Muscle of leg (tissue), 11 donors: ENCODE data around the gene ZNF407. TPM values are rescaled to one million over a fixed set of nuclear protein-coding genes. Genes with fewer than 3 reads are reported as not detected.
"Not testable (repeated sequence)": the region's sequence is repeated elsewhere in the genome, so short reads cannot be mapped to it uniquely, and the experiment has no call there.

Experiments
- DNase-seq: peaks from one replicate; pipeline ENCODE4 v3.0.0; 2013
- H3K27ac ChIP-seq: one replicate; pipeline ENCODE4 v1.5.1; 2013; ENCODE audit warnings: mild to moderate bottlenecking, low read length, control low read depth
- H3K27me3 ChIP-seq: one replicate; pipeline ENCODE4 v1.6.1; 2013; ENCODE audit warnings: low read length; ENCODE audit not compliant: control insufficient read depth, insufficient read depth
- H3K36me3 ChIP-seq: one replicate; pipeline ENCODE4 v1.6.1; 2013; ENCODE audit warnings: low read length; ENCODE audit not compliant: control insufficient read depth, insufficient read depth
- H3K4me1 ChIP-seq: one replicate; pipeline ENCODE4 v1.6.1; 2013; ENCODE audit warnings: low read length; ENCODE audit not compliant: control insufficient read depth, insufficient read depth
- H3K4me3 ChIP-seq: one replicate; pipeline ENCODE4 v1.5.1; 2013; ENCODE audit warnings: low read length, control low read depth
- H3K9me3 ChIP-seq: replicated peaks from 2 replicates; pipeline ENCODE4 v1.6.1; 2013; ENCODE audit warnings: low read depth, low read length; ENCODE audit not compliant: control insufficient read depth
- WGBS: methylation state at CpG from one replicate; pipeline ENCODE4 v1.1.5; 2013; ENCODE audit warnings: missing lambda C conversion rate; ENCODE audit not compliant: insufficient coverage; 5-methylcytosine and 5-hydroxymethylcytosine counted together
- polyA plus RNA-seq, 8 donors: library from polyadenylated mRNA; unstranded; fragments of 120-200 nt; gene quantifications; one replicate each; pipeline versions ENCODE4 v1.2.1 to v1.2.3, GENCODE V29; 2013; ENCODE audit warnings: inconsistent platforms in 1 of 8, low replicate concordance in 1 of 8; ENCODE audit not compliant: insufficient read length in 8 of 8, insufficient read depth in 1 of 8
- total RNA-seq: library from RNA; stranded (reverse); fragments of 120-200 nt; gene quantifications from one replicate; pipeline ENCODE4 v1.2.4, GENCODE V29; 2013

The ZNF407 gene
- total and polyA plus RNA-seq, 9 donors = 5.3 to 10.7 (median 6.4) TPM

- H3K9me3 ChIP-seq = peaks cover 8% of the 10 kb centered on the region
- no peaks in the 10 kb centered on the region for H3K36me3 ChIP-seq
- no peak overlapping the region for H3K4me3 ChIP-seq
- no peak overlapping the region for H3K27ac ChIP-seq
- DNase-seq = no peak
- 91% methylated on average over 2 of the region's 3 CpGs for WGBS
- no peaks in the 10 kb centered on the region for H3K27me3 ChIP-seq
- H3K4me1 ChIP-seq = peaks cover 14% of the 10 kb centered on the region
Observed at GRCh38 chr18:75075016-75075305, 477.3 kb downstream of the ZNF407 start.

GRCh38 chr18:75075429-75075841 is 477.8 kb downstream of the ZNF407 start:
- 90% methylated on average over 10 of the region's 12 CpGs for WGBS
- H3K9me3 ChIP-seq = peaks cover 8% of the 10 kb centered on the region
- no peaks in the 10 kb centered on the region for H3K36me3 ChIP-seq
- H3K4me3 ChIP-seq = no peak overlapping the region
- no peak for DNase-seq
- H3K27me3 ChIP-seq = no peaks in the 10 kb centered on the region
- no peak overlapping the region for H3K27ac ChIP-seq
- H3K4me1 ChIP-seq = peaks cover 9% of the 10 kb centered on the region

- peaks cover 8% of the 10 kb centered on the region for H3K9me3 ChIP-seq
Observed at GRCh38 chr18:75076286-75076685, 478.6 kb downstream of the ZNF407 start.

GRCh38 chr18:75081486-75081885 is 483.8 kb downstream of the ZNF407 start:
- 98% methylated on average over 3 of the region's 8 CpGs for WGBS

More at GRCh38 chr18:75076286-75076685, 478.6 kb downstream of the ZNF407 start:
- no peak overlapping the region for H3K4me3 ChIP-seq
- peaks cover 4% of the 10 kb centered on the region for H3K4me1 ChIP-seq
- H3K27me3 ChIP-seq = no peaks in the 10 kb centered on the region
- H3K27ac ChIP-seq = no peak overlapping the region
- H3K36me3 ChIP-seq = no peaks in the 10 kb centered on the region
- no peak for DNase-seq
- WGBS = no CpG with 5 or more reads among the region's 5 CpGs

GRCh38 chr18:75083131-75083530 is 485.5 kb downstream of the ZNF407 start:
- no peak for DNase-seq
- no peaks in the 10 kb centered on the region for H3K36me3 ChIP-seq
- no peaks in the 10 kb centered on the region for H3K4me1 ChIP-seq
- H3K4me3 ChIP-seq = no peak overlapping the region
- no peaks in the 10 kb centered on the region for H3K27me3 ChIP-seq
- 90% methylated on average over 2 of the region's 5 CpGs for WGBS
- peaks cover 8% of the 10 kb centered on the region for H3K9me3 ChIP-seq
- no peak overlapping the region for H3K27ac ChIP-seq

More at GRCh38 chr18:75081486-75081885, 483.8 kb downstream of the ZNF407 start:
- Histone ChIP-seq H3K9me3 (peaks cover 13% of the 10 kb centered on the region), H3K4me3 (no peak overlapping the region), H3K36me3 (no peaks in the 10 kb centered on the region), H3K4me1 (no peaks in the 10 kb centered on the region), H3K27ac (no peak overlapping the region), H3K27me3 (no peaks in the 10 kb centered on the region)
- no peak for DNase-seq

- no peak overlapping the region for H3K4me3 ChIP-seq
- DNase-seq = no peak
- no peak overlapping the region for H3K27ac ChIP-seq
- 90% methylated on average over 9 of the region's 9 CpGs for WGBS
- H3K27me3 ChIP-seq = no peaks in the 10 kb centered on the region
- no peaks in the 10 kb centered on the region for H3K4me1 ChIP-seq
- H3K9me3 ChIP-seq = peaks cover 7% of the 10 kb centered on the region
- H3K36me3 ChIP-seq = no peaks in the 10 kb centered on the region
Observed at GRCh38 chr18:75083761-75084160, 486.1 kb downstream of the ZNF407 start.

GRCh38 chr18:75085676-75086075 is 488.0 kb downstream of the ZNF407 start:
- not testable (repeated sequence) for H3K4me1 ChIP-seq, H3K36me3 ChIP-seq, H3K4me3 ChIP-seq, H3K27ac ChIP-seq, H3K9me3 ChIP-seq, DNase-seq, H3K27me3 ChIP-seq
- WGBS = 100% methylated on average over 2 of the region's 8 CpGs

GRCh38 chr18:75086494-75087034 is 488.9 kb downstream of the ZNF407 start:
- Histone ChIP-seq H3K27me3 (no peaks in the 10 kb centered on the region), H3K9me3 (peaks cover 4% of the 10 kb centered on the region), H3K4me3 (no peak overlapping the region), H3K36me3 (no peaks in the 10 kb centered on the region), H3K4me1 (no peaks in the 10 kb centered on the region), H3K27ac (no peak overlapping the region)
- 97% methylated on average over 9 of the region's 9 CpGs for WGBS
- DNase-seq = no peak

GRCh38 chr18:75087119-75088020 is 489.7 kb downstream of the ZNF407 start:
- no peak overlapping the region for H3K4me3 ChIP-seq
- 94% methylated on average over 34 of the region's 43 CpGs for WGBS

GRCh38 chr18:75088021-75088506 is 490.4 kb downstream of the ZNF407 start:
- 60% methylated on average over 1 of the region's 8 CpGs for WGBS
- no peak for DNase-seq
- Histone ChIP-seq H3K9me3 (peaks cover 1% of the 10 kb centered on the region), H3K27me3 (no peaks in the 10 kb centered on the region), H3K36me3 (no peaks in the 10 kb centered on the region), H3K4me3 (no peak overlapping the region), H3K27ac (no peak overlapping the region), H3K4me1 (no peaks in the 10 kb centered on the region)

More at GRCh38 chr18:75087119-75088020, 489.7 kb downstream of the ZNF407 start:
- Histone ChIP-seq H3K4me1 (no peaks in the 10 kb centered on the region), H3K9me3 (peaks cover 4% of the 10 kb centered on the region), H3K27me3 (no peaks in the 10 kb centered on the region), H3K36me3 (no peaks in the 10 kb centered on the region), H3K27ac (no peak overlapping the region)
- no peak for DNase-seq
